Mesendoderm (in vitro differentiated cells): ENCODE data around the gene KLHL13. TPM values are rescaled to one million over a fixed set of nuclear protein-coding genes. Genes with fewer than 3 reads are reported as not detected.

Source experiments
- small RNA-seq: library from polyadenylated mRNA; stranded (forward); fragments of <200 nt; extraction: miRNeasy Mini kit (QIAGEN cat#:217004); gene quantifications from one replicate; pipeline ENCODE3, GENCODE V24; 2013; ENCODE audit not compliant: insufficient read depth

Gene KLHL13

Small RNA genes lying within 50 kb of the gene (small RNA-seq; reads per million reads assigned to genes)
- gene RF00019 (not detected), gene TUBB4BP3 (not detected)
